A375 (cell line): Measurements from ENCODE around the gene WNT9A. TPM values are rescaled to one million over a fixed set of nuclear protein-coding genes. Genes with fewer than 3 reads are reported as not detected.

Experiments
- small RNA-seq: library from RNA; depleted of rRNA; stranded (forward); fragments of <200 nt; gene quantifications from one replicate; pipeline ENCODE3, GENCODE V24; 2014
- total RNA-seq: library from RNA; depleted of rRNA; stranded (reverse); fragments of >200 nt; shearing (Covaris generic); gene quantifications from 2 replicates; pipeline ENCODE4 v1.2.3, GENCODE V29; 2014; rRNA removed

Gene WNT9A, protein sequence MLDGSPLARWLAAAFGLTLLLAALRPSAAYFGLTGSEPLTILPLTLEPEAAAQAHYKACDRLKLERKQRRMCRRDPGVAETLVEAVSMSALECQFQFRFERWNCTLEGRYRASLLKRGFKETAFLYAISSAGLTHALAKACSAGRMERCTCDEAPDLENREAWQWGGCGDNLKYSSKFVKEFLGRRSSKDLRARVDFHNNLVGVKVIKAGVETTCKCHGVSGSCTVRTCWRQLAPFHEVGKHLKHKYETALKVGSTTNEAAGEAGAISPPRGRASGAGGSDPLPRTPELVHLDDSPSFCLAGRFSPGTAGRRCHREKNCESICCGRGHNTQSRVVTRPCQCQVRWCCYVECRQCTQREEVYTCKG
- 0.72 and 0.83 TPM in 2 replicates for total RNA-seq

DNA sequence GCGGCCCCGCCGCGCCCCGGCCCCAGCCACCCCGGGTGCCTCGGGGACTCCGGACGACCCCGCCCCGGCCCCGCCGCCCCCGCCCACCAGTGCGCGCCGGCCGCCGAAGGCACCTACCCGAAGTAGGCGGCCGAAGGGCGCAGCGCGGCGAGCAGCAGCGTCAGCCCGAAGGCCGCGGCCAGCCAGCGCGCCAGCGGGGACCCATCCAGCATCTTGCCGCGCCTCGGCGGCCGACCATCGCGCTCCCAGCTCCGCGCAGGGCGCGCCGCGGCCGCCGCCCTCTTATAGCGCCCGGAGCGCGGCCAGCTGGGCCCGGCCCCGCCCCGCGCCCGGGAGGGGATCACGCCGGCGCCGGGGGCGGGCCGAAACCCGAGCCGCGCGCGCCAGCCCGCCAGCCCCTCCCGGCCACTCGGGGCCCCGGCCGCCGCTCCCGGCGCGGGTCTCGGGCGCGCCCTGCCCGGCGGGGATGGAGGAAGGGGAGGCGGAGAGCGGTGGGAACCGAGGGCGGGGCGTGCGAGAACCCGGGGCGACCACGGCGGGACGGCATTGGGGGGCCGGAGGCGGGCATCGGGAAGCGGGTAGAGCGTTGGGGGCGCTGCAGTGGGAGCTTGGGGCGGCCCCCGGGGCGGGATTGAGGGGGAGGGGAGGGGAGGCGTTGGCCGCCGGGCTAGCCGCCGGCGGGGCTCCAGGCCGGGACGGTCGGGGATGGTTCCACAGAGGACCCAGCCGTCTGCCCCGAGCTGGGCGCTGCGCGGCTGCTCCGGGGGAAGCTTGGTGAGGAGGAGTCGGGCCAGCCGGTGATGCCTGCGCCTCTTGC is at the start of gene WNT9A:
TSS of gene WNT9A (minus strand) at position 257 of the 817 bp plus-strand sequence. CDS start at position 212, 45 bp downstream.

Small RNA genes lying within 50 kb of the gene (small RNA-seq; reads per million reads assigned to genes)
- gene MIR5008 (not detected), gene SEPT14P17 (not detected)

Other genes starting within 250 kb of the WNT9A start
- 41.9 and 47.7 TPM in 2 replicates for gene JMJD4, start 212.6 kb downstream of the WNT9A start, total RNA-seq
- gene SNAP47, start 212.5 kb downstream of the WNT9A start, total RNA-seq, result 55.6 and 66.2 TPM in 2 replicates
- not detected in 2 replicates for gene PRSS38, start 132.3 kb downstream of the WNT9A start, total RNA-seq
- gene WNT3A, start 59.1 kb upstream of the WNT9A start, total RNA-seq, result not detected in 2 replicates
- 259 and 295 TPM in 2 replicates for gene ARF1, start 134.8 kb upstream of the WNT9A start, total RNA-seq
- gene C1orf35, start 155.4 kb upstream of the WNT9A start, total RNA-seq, result 32.0 and 34.4 TPM in 2 replicates
- gene MRPL55, start 161.4 kb upstream of the WNT9A start, total RNA-seq, result 121 and 136 TPM in 2 replicates
- 342 and 456 TPM in 2 replicates for gene GUK1, start 192.3 kb upstream of the WNT9A start, total RNA-seq
- 3.1 and 3.3 TPM in 2 replicates for gene GJC2, start 202.0 kb upstream of the WNT9A start, total RNA-seq
- 9.6 and 10.7 TPM in 2 replicates for gene IBA57, start 217.9 kb upstream of the WNT9A start, total RNA-seq